ENCODE measurements around the gene TNFAIP8L2.

DNA sequence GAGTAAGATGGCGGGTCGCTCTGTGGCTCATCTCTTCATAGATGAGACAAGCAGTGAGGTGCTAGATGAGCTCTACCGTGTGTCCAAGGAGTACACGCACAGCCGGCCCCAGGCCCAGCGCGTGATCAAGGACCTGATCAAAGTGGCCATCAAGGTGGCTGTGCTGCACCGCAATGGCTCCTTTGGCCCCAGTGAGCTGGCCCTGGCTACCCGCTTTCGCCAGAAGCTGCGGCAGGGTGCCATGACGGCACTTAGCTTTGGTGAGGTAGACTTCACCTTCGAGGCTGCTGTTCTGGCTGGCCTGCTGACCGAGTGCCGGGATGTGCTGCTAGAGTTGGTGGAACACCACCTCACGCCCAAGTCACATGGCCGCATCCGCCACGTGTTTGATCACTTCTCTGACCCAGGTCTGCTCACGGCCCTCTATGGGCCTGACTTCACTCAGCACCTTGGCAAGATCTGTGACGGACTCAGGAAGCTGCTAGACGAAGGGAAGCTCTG is 2.4 kb downstream of the TNFAIP8L2 start:
- TF ChIP-seq EZH2 (IDR thresholded peaks at IDR 0.05; ENCODE audit: low read length, missing control alignments) (no peak), CTCF (conservative IDR thresholded peaks at IDR 0.05 in 1 of 2, IDR thresholded peaks at IDR 0.05 in 1 of 2; ENCODE audit: low read depth in 1 of 2, low read length in 2 of 2) (no peak)
